CD4-positive, alpha-beta T cell treated with Interleukin-6 at 100 ng/mL for 8 hours (primary cell): ENCODE results near the gene FAM163A.
"Not testable (repeated sequence)": the region's sequence is repeated elsewhere in the genome, so short reads cannot be mapped to it uniquely, and the experiment has no call there.

ENCODE experiments used
- DNase-seq: peaks from one replicate; pipeline ENCODE4 v3.0.0-alpha.2; 2020; ENCODE audit warnings: mixed read lengths, low spot score

Gene FAM163A

GRCh38 chr1:179794146-179794545, 51.1 kb downstream of the FAM163A start:
- DNase-seq = no peak

- no peak for DNase-seq
These were observed 51.6 kb downstream of the FAM163A start for GRCh38 chr1:179794669-179795068.

- no peak for DNase-seq
These were observed 55.2 kb downstream of the FAM163A start for GRCh38 chr1:179798213-179798863.

GRCh38 chr1:179798864-179799516, 55.9 kb downstream of the FAM163A start:
- DNase-seq = no peak

GRCh38 chr1:179800481-179800880, 57.4 kb downstream of the FAM163A start:
- DNase-seq = no peak

- no peak for DNase-seq
These were observed 60.0 kb downstream of the FAM163A start for GRCh38 chr1:179803104-179803503.

- no peak for DNase-seq
These were observed 60.8 kb downstream of the FAM163A start for GRCh38 chr1:179803918-179804317.

- not testable (repeated sequence) for DNase-seq
These were observed 61.3 kb downstream of the FAM163A start for GRCh38 chr1:179804417-179804816.

GRCh38 chr1:179805291-179806195, 62.5 kb downstream of the FAM163A start:
- no peak for DNase-seq

- DNase-seq = no peak
These were observed 63.2 kb downstream of the FAM163A start for GRCh38 chr1:179806333-179806732.

GRCh38 chr1:179807291-179807690, 64.2 kb downstream of the FAM163A start:
- no peak for DNase-seq

GRCh38 chr1:179807691-179808485, 64.8 kb downstream of the FAM163A start:
- no peak for DNase-seq

GRCh38 chr1:179808503-179808902, 65.4 kb downstream of the FAM163A start:
- DNase-seq = no peak

GRCh38 chr1:179809506-179810366, 66.6 kb downstream of the FAM163A start:
- DNase-seq = peak; percentile 69

GRCh38 chr1:179810367-179810715, 67.2 kb downstream of the FAM163A start:
- DNase-seq = no peak

GRCh38 chr1:179812501-179813292, 69.6 kb downstream of the FAM163A start:
- no peak for DNase-seq

GRCh38 chr1:179813626-179814545, 70.8 kb downstream of the FAM163A start:
- DNase-seq = no peak

GRCh38 chr1:179814546-179814838, 71.4 kb downstream of the FAM163A start:
- no peak for DNase-seq

GRCh38 chr1:179815641-179816040, 72.5 kb downstream of the FAM163A start:
- no peak for DNase-seq
